Esophagus squamous epithelium (tissue), 5 donors: Measurements from ENCODE around the gene SLC18B1. TPM values are rescaled to one million over a fixed set of nuclear protein-coding genes. Genes with fewer than 3 reads are reported as not detected.

Source experiments
- DNase-seq: peaks from one replicate; lab custom pipeline; 2025; lab: John Stamatoyannopoulos, UW
- H3K27ac ChIP-seq, 4 donors: fragments of 200-600 bp; sonication (generic); one replicate each; pipeline ENCODE4 v1.5.1; 2016 to 2019; ENCODE audit warnings: mild to moderate bottlenecking in 1 of 4
- H3K27me3 ChIP-seq, 4 donors: fragments of 200-600 bp; sonication (generic); 1 replicate in 3 of 4; 2 replicates in 1 of 4; pipeline versions ENCODE4 v1.5.1 to v1.6.0; 2017 to 2021; ENCODE audit warnings: antibody characterized with exemption in 1 of 4
- H3K36me3 ChIP-seq, 3 donors: fragments of 200-600 bp; sonication (generic); one replicate each; pipeline ENCODE4 v1.5.1; 2016 to 2019
- H3K4me1 ChIP-seq, 3 donors: fragments of 200-600 bp; sonication (generic); one replicate each; pipeline ENCODE4 v1.5.1; 2017 to 2019
- H3K4me3 ChIP-seq, 4 donors: fragments of 200-600 bp; sonication (generic); 1 replicate in 3 of 4; 2 replicates in 1 of 4; pipeline ENCODE4 v1.5.1; 2016 to 2019; ENCODE audit warnings: mild to moderate bottlenecking in 2 of 4, moderate library complexity in 1 of 4
- H3K9me3 ChIP-seq, 3 donors: fragments of 200-600 bp; sonication (generic); one replicate each; pipeline ENCODE4 v1.5.1; 2016 to 2019
- CTCF ChIP-seq, 6 experiments: fragments of 450-650 bp in 4 of 6; fragments of 200-600 bp in 2 of 6; sonication (generic) in 2 of 6; IDR thresholded peaks; one replicate each; pipeline ENCODE4 v1.5.1; 2016 to 2019; ENCODE audit warnings: antibody characterized with exemption in 6 of 6, mild to moderate bottlenecking in 4 of 6, moderate library complexity in 4 of 6
- POLR2A ChIP-seq, 4 donors: fragments of 450-650 bp; IDR thresholded peaks; one replicate each; pipeline ENCODE4 v1.6.1; 2017; ENCODE audit warnings: antibody characterized with exemption in 4 of 4, mild to moderate bottlenecking in 4 of 4, moderate library complexity in 3 of 4
- WGBS, 2 donors: methylation state at CpG; one replicate each; pipeline ENCODE4 v1.1.5; 2018; 5-methylcytosine and 5-hydroxymethylcytosine counted together
- intact Hi-C: fragments of 100-400 bp; cut with DNase I; formaldehyde crosslinking; loops from one replicate; pipeline ENCODE4 v1.15.0; 2022
- total RNA-seq, 4 donors: library from RNA; depleted of rRNA; stranded (reverse); fragments of >200 nt; gene quantifications; one replicate each; pipeline ENCODE4 v1.1.0, GENCODE V29; 2016
- donor health status: DM: yes; HTN: yes; CAD: no.

Gene SLC18B1
- total RNA-seq, 4 donors from 2014 or later: 11.2 to 28.7 (median 16.8) TPM

- H3K4me1 ChIP-seq: peaks cover 10 to 43% (median 26%) of the 10 kb centered on the region in 3 donors
- no peak for DNase-seq
- H3K27me3 ChIP-seq: no peaks in the 10 kb centered on the region
- WGBS, 2 donors: 0 to 2% methylated on average over 5 of the region's 5 CpGs
- TF ChIP-seq CTCF (IDR thresholded peaks at IDR 0.05) (no peak), POLR2A (IDR thresholded peaks at IDR 0.05) (no peak)
- peak overlapping the region; percentile 80 to 93 (median 84) for H3K4me3 ChIP-seq
- peaks cover 9 to 22% (median 17%) of the 10 kb centered on the region in 3 donors for H3K36me3 ChIP-seq
- intact Hi-C loops: no loop called here
- H3K27ac ChIP-seq: peak overlapping the region; percentile 89 to 94 (median 92)
- no peaks in the 10 kb centered on the region for H3K9me3 ChIP-seq
Measured at GRCh38 chr6:132812756-132813172, 14.3 kb upstream of the SLC18B1 start.

- DNase-seq: no peak
- peaks cover 5 to 17% (median 12%) of the 10 kb centered on the region in 3 donors for H3K36me3 ChIP-seq
Measured at GRCh38 chr6:132812255-132812732, 13.9 kb upstream of the SLC18B1 start.

GRCh38 chr6:132811276-132811675 lies 12.8 kb upstream of the SLC18B1 start:
- no peak for DNase-seq
- Histone ChIP-seq H3K4me1 (peaks cover 5 to 28% (median 17%) of the 10 kb centered on the region in 3 donors), H3K36me3 (peaks cover 2 to 7% (median 5%) of the 10 kb centered on the region in 3 donors), H3K4me3 (no peak overlapping the region), H3K27ac (no peak overlapping the region), H3K9me3 (no peaks in the 10 kb centered on the region), H3K27me3 (no peaks in the 10 kb centered on the region)
- TF ChIP-seq POLR2A (IDR thresholded peaks at IDR 0.05) (no peak), CTCF (IDR thresholded peaks at IDR 0.05) (no peak)
- WGBS, 2 donors: 55 to 83% methylated on average over 3 of the region's 3 CpGs
- intact Hi-C loops: no loop called here

More at GRCh38 chr6:132812255-132812732, 13.9 kb upstream of the SLC18B1 start:
- WGBS, 2 donors: 8 to 12% methylated on average over 2 of the region's 2 CpGs
- Histone ChIP-seq H3K27me3 (no peaks in the 10 kb centered on the region), H3K9me3 (no peaks in the 10 kb centered on the region), H3K4me1 (peaks cover 10 to 38% (median 26%) of the 10 kb centered on the region in 3 donors), H3K27ac (peak overlapping the region; percentile 89 to 94 (median 92)), H3K4me3 (peak overlapping the region; percentile 80 to 93 (median 84))
- intact Hi-C loops: no loop called here
- TF ChIP-seq CTCF (IDR thresholded peaks at IDR 0.05): no peak
- TF ChIP-seq POLR2A (IDR thresholded peaks at IDR 0.05): no peak

- H3K9me3 ChIP-seq: no peaks in the 10 kb centered on the region
- H3K27me3 ChIP-seq: no peaks in the 10 kb centered on the region
- H3K27ac ChIP-seq: no peak overlapping the region
- DNase-seq: no peak
- WGBS, 2 donors: 56 to 72% methylated on average over 2 of the region's 2 CpGs
- H3K4me1 ChIP-seq: no peaks in the 10 kb centered on the region
- no peak overlapping the region for H3K4me3 ChIP-seq
- no peak for TF ChIP-seq CTCF (IDR thresholded peaks at IDR 0.05)
- no peaks in the 10 kb centered on the region for H3K36me3 ChIP-seq
- intact Hi-C loops: no loop called here
Measured at GRCh38 chr6:132805548-132805947, 7.1 kb upstream of the SLC18B1 start.

GRCh38 chr6:132804251-132804650 lies 5.8 kb upstream of the SLC18B1 start:
- intact Hi-C loops: no loop called here
- Histone ChIP-seq H3K4me1 (no peaks in the 10 kb centered on the region), H3K27me3 (no peaks in the 10 kb centered on the region), H3K9me3 (no peaks in the 10 kb centered on the region), H3K36me3 (no peaks in the 10 kb centered on the region), H3K4me3 (no peak overlapping the region), H3K27ac (no peak overlapping the region)
- no peak for DNase-seq
- 93 to 100% methylated on average over 1 of the region's 1 CpG for WGBS, 2 donors
- TF ChIP-seq POLR2A (IDR thresholded peaks at IDR 0.05): no peak
